ENCODE data around the gene FRMPD3. TPM values are rescaled to one million over a fixed set of nuclear protein-coding genes. Genes with fewer than 3 reads are reported as not detected.

FRMPD3 gene
- total RNA-seq, 1 experiment from 2014 or later = 2.0 TPM

DNA sequence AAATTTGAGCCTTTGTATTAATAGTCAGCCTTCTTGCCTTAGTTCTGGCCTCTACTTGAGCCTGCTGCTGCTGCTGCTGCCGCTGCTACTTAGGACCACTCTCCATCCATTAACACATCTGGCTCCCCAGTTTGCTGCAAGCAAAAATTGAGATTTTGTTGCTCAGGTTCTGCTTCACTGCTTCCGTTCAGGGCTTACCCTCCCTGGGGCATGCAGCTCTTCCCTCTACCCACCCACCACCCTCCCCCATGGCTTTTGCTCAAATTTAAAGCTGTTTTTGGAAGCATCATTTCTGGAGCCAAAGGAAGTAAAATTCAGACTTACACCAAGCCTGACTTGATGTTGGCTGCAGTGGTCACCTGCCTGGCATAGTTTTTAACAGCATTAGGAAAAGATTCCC, 28.9 kb upstream of the FRMPD3 start (continued):
- TF ChIP-seq, protein P1, sequence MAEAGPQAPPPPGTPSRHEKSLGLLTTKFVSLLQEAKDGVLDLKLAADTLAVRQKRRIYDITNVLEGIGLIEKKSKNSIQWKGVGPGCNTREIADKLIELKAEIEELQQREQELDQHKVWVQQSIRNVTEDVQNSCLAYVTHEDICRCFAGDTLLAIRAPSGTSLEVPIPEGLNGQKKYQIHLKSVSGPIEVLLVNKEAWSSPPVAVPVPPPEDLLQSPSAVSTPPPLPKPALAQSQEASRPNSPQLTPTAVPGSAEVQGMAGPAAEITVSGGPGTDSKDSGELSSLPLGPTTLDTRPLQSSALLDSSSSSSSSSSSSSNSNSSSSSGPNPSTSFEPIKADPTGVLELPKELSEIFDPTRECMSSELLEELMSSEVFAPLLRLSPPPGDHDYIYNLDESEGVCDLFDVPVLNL (CRISPR knock-in tag; IDR thresholded peaks at IDR 0.05; ENCODE audit: borderline replicate concordance, low read depth) = no peak
- TF ChIP-seq NFYB (CRISPR knock-in tag; conservative IDR thresholded peaks at IDR 0.05; ENCODE audit: low read depth) (no peak), ATF1 (CRISPR knock-in tag; IDR thresholded peaks at IDR 0.05) (no peak)

DNA sequence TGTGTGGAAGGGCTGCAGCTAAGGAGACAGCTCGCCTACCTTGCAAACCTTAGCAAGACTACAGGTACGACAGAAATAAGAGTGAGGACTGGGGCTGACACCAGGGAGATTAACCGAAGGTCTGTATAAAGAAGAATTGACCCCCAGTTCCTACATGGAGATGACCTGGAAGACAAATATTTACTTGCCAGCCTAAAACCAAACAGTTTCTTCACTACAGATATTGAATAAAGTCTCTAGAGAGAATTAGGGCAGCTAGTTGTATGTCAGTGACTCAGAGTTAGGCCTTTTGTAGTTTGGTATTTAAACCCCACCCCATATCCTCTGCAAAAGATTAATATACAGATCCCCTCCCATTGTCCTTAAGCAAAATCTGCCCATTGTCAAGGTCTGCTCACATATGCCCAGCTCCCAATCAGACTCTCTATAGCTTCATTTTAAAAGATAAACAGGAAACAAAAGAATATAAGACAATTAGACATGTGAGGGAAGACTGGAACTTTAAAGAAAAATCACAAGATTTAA, 28.1 kb upstream of the FRMPD3 start:
- TF ChIP-seq PRRX2 (CRISPR knock-in tag; IDR thresholded peaks at IDR 0.05) = no peak
- TF ChIP-seq RELA (CRISPR knock-in tag; IDR thresholded peaks at IDR 0.05; ENCODE audit: borderline replicate concordance) = no peak
- TF ChIP-seq, protein P2, sequence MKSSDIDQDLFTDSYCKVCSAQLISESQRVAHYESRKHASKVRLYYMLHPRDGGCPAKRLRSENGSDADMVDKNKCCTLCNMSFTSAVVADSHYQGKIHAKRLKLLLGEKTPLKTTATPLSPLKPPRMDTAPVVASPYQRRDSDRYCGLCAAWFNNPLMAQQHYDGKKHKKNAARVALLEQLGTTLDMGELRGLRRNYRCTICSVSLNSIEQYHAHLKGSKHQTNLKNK (CRISPR knock-in tag; IDR thresholded peaks at IDR 0.05) = no peak
- no peak for TF ChIP-seq ZBTB21 (CRISPR knock-in tag; IDR thresholded peaks at IDR 0.05; ENCODE audit: borderline replicate concordance)
- TF ChIP-seq, protein P3, sequence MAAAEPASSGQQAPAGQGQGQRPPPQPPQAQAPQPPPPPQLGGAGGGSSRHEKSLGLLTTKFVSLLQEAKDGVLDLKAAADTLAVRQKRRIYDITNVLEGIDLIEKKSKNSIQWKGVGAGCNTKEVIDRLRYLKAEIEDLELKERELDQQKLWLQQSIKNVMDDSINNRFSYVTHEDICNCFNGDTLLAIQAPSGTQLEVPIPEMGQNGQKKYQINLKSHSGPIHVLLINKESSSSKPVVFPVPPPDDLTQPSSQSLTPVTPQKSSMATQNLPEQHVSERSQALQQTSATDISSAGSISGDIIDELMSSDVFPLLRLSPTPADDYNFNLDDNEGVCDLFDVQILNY (CRISPR knock-in tag; IDR thresholded peaks at IDR 0.05) = no peak
- no peak for TF ChIP-seq CBFB (CRISPR knock-in tag; IDR thresholded peaks at IDR 0.05; ENCODE audit: low read depth)
- TF ChIP-seq TCF7 (CRISPR knock-in tag; IDR thresholded peaks at IDR 0.05; ENCODE audit: low read depth) = no peak
- no peak for TF ChIP-seq ZNF396 (CRISPR knock-in tag; IDR thresholded peaks at IDR 0.05; ENCODE audit: borderline replicate concordance)
- TF ChIP-seq ZNF416 (CRISPR knock-in tag; IDR thresholded peaks at IDR 0.05) = no peak
- TF ChIP-seq, protein P4, sequence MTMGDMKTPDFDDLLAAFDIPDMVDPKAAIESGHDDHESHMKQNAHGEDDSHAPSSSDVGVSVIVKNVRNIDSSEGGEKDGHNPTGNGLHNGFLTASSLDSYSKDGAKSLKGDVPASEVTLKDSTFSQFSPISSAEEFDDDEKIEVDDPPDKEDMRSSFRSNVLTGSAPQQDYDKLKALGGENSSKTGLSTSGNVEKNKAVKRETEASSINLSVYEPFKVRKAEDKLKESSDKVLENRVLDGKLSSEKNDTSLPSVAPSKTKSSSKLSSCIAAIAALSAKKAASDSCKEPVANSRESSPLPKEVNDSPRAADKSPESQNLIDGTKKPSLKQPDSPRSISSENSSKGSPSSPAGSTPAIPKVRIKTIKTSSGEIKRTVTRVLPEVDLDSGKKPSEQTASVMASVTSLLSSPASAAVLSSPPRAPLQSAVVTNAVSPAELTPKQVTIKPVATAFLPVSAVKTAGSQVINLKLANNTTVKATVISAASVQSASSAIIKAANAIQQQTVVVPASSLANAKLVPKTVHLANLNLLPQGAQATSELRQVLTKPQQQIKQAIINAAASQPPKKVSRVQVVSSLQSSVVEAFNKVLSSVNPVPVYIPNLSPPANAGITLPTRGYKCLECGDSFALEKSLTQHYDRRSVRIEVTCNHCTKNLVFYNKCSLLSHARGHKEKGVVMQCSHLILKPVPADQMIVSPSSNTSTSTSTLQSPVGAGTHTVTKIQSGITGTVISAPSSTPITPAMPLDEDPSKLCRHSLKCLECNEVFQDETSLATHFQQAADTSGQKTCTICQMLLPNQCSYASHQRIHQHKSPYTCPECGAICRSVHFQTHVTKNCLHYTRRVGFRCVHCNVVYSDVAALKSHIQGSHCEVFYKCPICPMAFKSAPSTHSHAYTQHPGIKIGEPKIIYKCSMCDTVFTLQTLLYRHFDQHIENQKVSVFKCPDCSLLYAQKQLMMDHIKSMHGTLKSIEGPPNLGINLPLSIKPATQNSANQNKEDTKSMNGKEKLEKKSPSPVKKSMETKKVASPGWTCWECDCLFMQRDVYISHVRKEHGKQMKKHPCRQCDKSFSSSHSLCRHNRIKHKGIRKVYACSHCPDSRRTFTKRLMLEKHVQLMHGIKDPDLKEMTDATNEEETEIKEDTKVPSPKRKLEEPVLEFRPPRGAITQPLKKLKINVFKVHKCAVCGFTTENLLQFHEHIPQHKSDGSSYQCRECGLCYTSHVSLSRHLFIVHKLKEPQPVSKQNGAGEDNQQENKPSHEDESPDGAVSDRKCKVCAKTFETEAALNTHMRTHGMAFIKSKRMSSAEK (CRISPR knock-in tag; IDR thresholded peaks at IDR 0.05; ENCODE audit: borderline replicate concordance) = no peak
- TF ChIP-seq ELF4 (CRISPR knock-in tag; IDR thresholded peaks at IDR 0.05; ENCODE audit: low read depth) = no peak
- TF ChIP-seq, protein P5, sequence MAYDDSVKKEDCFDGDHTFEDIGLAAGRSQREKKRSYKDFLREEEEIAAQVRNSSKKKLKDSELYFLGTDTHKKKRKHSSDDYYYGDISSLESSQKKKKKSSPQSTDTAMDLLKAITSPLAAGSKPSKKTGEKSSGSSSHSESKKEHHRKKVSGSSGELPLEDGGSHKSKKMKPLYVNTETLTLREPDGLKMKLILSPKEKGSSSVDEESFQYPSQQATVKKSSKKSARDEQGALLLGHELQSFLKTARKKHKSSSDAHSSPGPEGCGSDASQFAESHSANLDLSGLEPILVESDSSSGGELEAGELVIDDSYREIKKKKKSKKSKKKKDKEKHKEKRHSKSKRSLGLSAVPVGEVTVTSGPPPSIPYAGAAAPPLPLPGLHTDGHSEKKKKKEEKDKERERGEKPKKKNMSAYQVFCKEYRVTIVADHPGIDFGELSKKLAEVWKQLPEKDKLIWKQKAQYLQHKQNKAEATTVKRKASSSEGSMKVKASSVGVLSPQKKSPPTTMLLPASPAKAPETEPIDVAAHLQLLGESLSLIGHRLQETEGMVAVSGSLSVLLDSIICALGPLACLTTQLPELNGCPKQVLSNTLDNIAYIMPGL (CRISPR knock-in tag; IDR thresholded peaks at IDR 0.05) = no peak
- no peak for TF ChIP-seq SMAD3 (CRISPR knock-in tag; IDR thresholded peaks at IDR 0.05; ENCODE audit: borderline replicate concordance)
- no peak for TF ChIP-seq NR2C2 (CRISPR knock-in tag; IDR thresholded peaks at IDR 0.05)
- no peak for TF ChIP-seq MXD4 (CRISPR knock-in tag; IDR thresholded peaks at IDR 0.05; ENCODE audit: borderline replicate concordance)
- TF ChIP-seq ZNF138 (CRISPR knock-in tag; conservative IDR thresholded peaks at IDR 0.05) = no peak
- no peak for TF ChIP-seq GRHL2 (CRISPR knock-in tag; IDR thresholded peaks at IDR 0.05; ENCODE audit: insufficient replicate concordance, severe bottlenecking)
- TF ChIP-seq HMGA2 (CRISPR knock-in tag; IDR thresholded peaks at IDR 0.05) = no peak
- no peak for TF ChIP-seq EMX1 (CRISPR knock-in tag; IDR thresholded peaks at IDR 0.05)
- no peak for TF ChIP-seq FOXK1 (CRISPR knock-in tag; IDR thresholded peaks at IDR 0.05)
- Mint-ChIP-seq H3K36me3 (peaks cover 7% of the 10 kb centered on the region; the same call in 1 of the 2 replicates), H3K27me3 (ENCODE audit: low read depth) (peaks cover 3% of the 10 kb centered on the region; the same call in 1 of the 2 replicates), H3K9me3 (peaks cover 16% of the 10 kb centered on the region), H3K4me1 (peaks cover 9% of the 10 kb centered on the region), H3K4me3 (no peak overlapping the region), H3K27ac (no peak overlapping the region)
- DNase-seq (ENCODE audit: low spot score) = no peak
- POLR2A ChIA-PET = interaction anchor here (0.5 kb wide), 1 partner anchor 213 kb away, joined by 3 read pairs; no protein-coding TSS in a partner anchor
- ATAC-seq = no peak
- CTCF ChIA-PET = no interaction called here
